Measurements from ENCODE around the gene DACT2.

The DACT2 gene

GRCh38 chr6:168261234-168261633 lies 58.3 kb downstream of the DACT2 start:
- DNase-seq: no peak

GRCh38 chr6:168260420-168260987 lies 59.1 kb downstream of the DACT2 start:
- no peak for DNase-seq

GRCh38 chr6:168258795-168259194 lies 60.8 kb downstream of the DACT2 start:
- no peak for DNase-seq

- no peak for DNase-seq
These were observed 62.6 kb downstream of the DACT2 start for GRCh38 chr6:168256940-168257339.
